Liver (tissue), 3 donors: ENCODE data around the gene HOXD8.

Experiments used
- FOXA1 ChIP-seq: IDR thresholded peaks from 2 replicates; pipeline ENCODE4 v1.6.1; 2016; ENCODE audit warnings: antibody characterized with exemption
- JUND ChIP-seq, 2 donors: IDR thresholded peaks; 2 replicates each; pipeline ENCODE4 v1.6.1; 2016; ENCODE audit warnings: antibody characterized with exemption in 2 of 2
- MAX ChIP-seq: IDR thresholded peaks from 2 replicates; pipeline ENCODE4 v1.6.1; 2016; ENCODE audit warnings: antibody characterized with exemption
- RAD21 ChIP-seq, 2 donors: IDR thresholded peaks; 2 replicates each; pipeline ENCODE4 v1.6.1; 2016; ENCODE audit warnings: antibody characterized with exemption in 2 of 2, mild to moderate bottlenecking in 2 of 2
- REST ChIP-seq: IDR thresholded peaks from 2 replicates; pipeline ENCODE4 v1.6.1; 2016; ENCODE audit warnings: antibody characterized with exemption, mild to moderate bottlenecking
- TAF1 ChIP-seq: conservative IDR thresholded peaks from 2 replicates; pipeline ENCODE4 v1.6.1; 2016; ENCODE audit warnings: antibody characterized with exemption, mild to moderate bottlenecking
- TF ChIP-seq, protein P1 (sequence below): fragments of 150-350 bp; IDR thresholded peaks from 2 replicates; pipeline ENCODE4 v1.5.1; 2017; ENCODE audit warnings: improper control_type of control experiment, low read depth, low read length; ENCODE audit not compliant: missing input control
- donor health status: healthy.
- donor health status: healthy.

DNA sequence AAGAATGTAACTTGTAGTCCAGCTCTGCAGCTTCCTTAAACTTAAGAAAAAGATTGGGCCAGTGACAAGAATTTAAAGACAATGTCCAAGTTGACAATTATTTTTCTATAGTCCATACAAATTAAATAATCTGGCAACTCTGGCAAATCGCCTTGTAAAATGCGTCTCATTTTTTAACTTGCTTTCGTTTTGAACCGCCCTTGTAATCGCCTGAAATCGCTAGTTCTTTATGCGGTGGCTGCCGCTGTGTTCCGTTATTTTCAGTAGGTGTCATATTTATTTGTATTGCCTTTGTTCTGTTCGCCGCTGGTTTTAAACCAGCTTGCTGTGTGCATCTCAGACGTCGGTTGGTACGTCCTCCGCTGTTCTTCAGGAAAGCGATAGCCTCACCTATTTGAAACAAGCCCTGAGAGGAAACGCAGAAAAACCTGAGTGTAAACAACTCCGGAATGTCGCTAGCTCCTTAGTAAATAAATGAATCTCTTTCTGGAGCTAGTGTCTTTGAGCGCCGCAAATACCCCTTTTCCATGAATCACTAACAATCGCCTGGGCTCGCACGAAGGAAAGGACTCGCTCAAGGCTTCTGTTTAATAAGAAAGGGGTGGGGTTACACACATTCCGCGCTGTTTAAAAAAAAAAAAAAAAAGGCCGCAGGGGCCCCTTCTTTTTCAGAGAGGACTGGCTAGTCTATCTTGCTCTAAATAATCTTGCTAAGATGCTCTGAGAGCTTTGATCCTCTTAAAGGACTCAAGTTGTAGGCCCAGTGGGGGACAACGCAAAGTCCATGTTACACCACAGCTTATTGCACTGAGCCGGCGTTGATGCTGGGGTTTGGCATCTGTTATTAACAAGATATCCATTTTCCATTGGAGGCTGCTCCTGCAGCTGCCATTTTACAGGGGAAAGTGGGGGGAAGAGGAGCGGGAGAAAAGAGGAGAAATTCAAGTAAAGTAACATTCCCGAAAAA is 3.0 kb downstream of the HOXD8 start:
- TF ChIP-seq, protein P1, sequence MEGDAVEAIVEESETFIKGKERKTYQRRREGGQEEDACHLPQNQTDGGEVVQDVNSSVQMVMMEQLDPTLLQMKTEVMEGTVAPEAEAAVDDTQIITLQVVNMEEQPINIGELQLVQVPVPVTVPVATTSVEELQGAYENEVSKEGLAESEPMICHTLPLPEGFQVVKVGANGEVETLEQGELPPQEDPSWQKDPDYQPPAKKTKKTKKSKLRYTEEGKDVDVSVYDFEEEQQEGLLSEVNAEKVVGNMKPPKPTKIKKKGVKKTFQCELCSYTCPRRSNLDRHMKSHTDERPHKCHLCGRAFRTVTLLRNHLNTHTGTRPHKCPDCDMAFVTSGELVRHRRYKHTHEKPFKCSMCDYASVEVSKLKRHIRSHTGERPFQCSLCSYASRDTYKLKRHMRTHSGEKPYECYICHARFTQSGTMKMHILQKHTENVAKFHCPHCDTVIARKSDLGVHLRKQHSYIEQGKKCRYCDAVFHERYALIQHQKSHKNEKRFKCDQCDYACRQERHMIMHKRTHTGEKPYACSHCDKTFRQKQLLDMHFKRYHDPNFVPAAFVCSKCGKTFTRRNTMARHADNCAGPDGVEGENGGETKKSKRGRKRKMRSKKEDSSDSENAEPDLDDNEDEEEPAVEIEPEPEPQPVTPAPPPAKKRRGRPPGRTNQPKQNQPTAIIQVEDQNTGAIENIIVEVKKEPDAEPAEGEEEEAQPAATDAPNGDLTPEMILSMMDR: no peak
- no peak for TF ChIP-seq TAF1
- TF ChIP-seq FOXA1: no peak
- no peak for TF ChIP-seq RAD21 (IDR thresholded peaks at IDR 0.05)
- no peak for TF ChIP-seq JUND (IDR thresholded peaks at IDR 0.05)
- no peak for TF ChIP-seq REST
- TF ChIP-seq MAX: no peak
